ENCODE results near the gene PDE7B. TPM values are rescaled to one million over a fixed set of nuclear protein-coding genes. Genes with fewer than 3 reads are reported as not detected.

Gene PDE7B
- total and polyA plus RNA-seq, 4 donors: 0.26 to 3.7 (median 1.8) TPM

- H3K27ac ChIP-seq (ENCODE audit: low read depth in 1 of 2, low read length in 1 of 2): no peak overlapping the region
These were observed 357.3 kb downstream of the PDE7B start for GRCh38 chr6:136208783-136209182.

GRCh38 chr6:136209496-136209895, 358.0 kb downstream of the PDE7B start:
- H3K27ac ChIP-seq (ENCODE audit: low read depth in 1 of 2, low read length in 1 of 2): no peak overlapping the region
- no peaks in the 10 kb centered on the region for H3K36me3 ChIP-seq (ENCODE audit: control insufficient read depth in 4 of 4, insufficient read depth in 4 of 4, low read length in 4 of 4)
- TF ChIP-seq CTCF (IDR thresholded peaks at IDR 0.05; ENCODE audit: control extremely low read depth, extremely low read depth): no peak
- peaks cover 0 to 3% (median 0%) of the 10 kb centered on the region in 3 donors for H3K27me3 ChIP-seq (ENCODE audit: control insufficient read depth in 3 of 3, insufficient read depth in 3 of 3, low read length in 2 of 3)
- no peak overlapping the region for H3K4me3 ChIP-seq
- no peak for ATAC-seq (ENCODE audit: insufficient read depth, low FRiP score)
- H3K9me3 ChIP-seq (ENCODE audit: control insufficient read depth in 4 of 4, insufficient read depth in 3 of 4, low read length in 3 of 4): peaks cover 0 to 2% (median 0%) of the 10 kb centered on the region in 4 donors
- no peak for DNase-seq
- peaks cover 0 to 19% (median 1%) of the 10 kb centered on the region in 5 donors for H3K4me1 ChIP-seq (ENCODE audit: control insufficient read depth in 5 of 5, insufficient read depth in 5 of 5, low read length in 5 of 5)
- 89 to 98% methylated on average over 2 of the region's 2 CpGs for WGBS, 2 donors
- H3K9ac ChIP-seq (ENCODE audit: insufficient read depth in 1 of 2, low read length in 2 of 2): no peak overlapping the region

More at GRCh38 chr6:136208783-136209182, 357.3 kb downstream of the PDE7B start:
- Histone ChIP-seq H3K27me3 (ENCODE audit: control insufficient read depth in 3 of 3, insufficient read depth in 3 of 3, low read length in 2 of 3) (peaks cover 0 to 3% (median 0%) of the 10 kb centered on the region in 3 donors), H3K9me3 (ENCODE audit: control insufficient read depth in 4 of 4, insufficient read depth in 3 of 4, low read length in 3 of 4) (peaks cover 0 to 2% (median 0%) of the 10 kb centered on the region in 4 donors), H3K4me3 (no peak overlapping the region), H3K4me1 (ENCODE audit: control insufficient read depth in 5 of 5, insufficient read depth in 5 of 5, low read length in 5 of 5) (peaks cover 0 to 17% (median 1%) of the 10 kb centered on the region in 5 donors), H3K9ac (ENCODE audit: insufficient read depth in 1 of 2, low read length in 2 of 2) (no peak overlapping the region), H3K36me3 (ENCODE audit: control insufficient read depth in 4 of 4, insufficient read depth in 4 of 4, low read length in 4 of 4) (no peaks in the 10 kb centered on the region)
- no peak for DNase-seq
- no peak for TF ChIP-seq CTCF (IDR thresholded peaks at IDR 0.05; ENCODE audit: control extremely low read depth, extremely low read depth)
- WGBS, 2 donors: 95 to 99% methylated on average over 4 of the region's 4 CpGs
- ATAC-seq (ENCODE audit: insufficient read depth, low FRiP score): no peak

- Histone ChIP-seq H3K27ac (ENCODE audit: low read depth in 1 of 2, low read length in 1 of 2) (no peak overlapping the region), H3K9me3 (ENCODE audit: control insufficient read depth in 4 of 4, insufficient read depth in 3 of 4, low read length in 3 of 4) (peaks cover 0 to under 1% (median 0%) of the 10 kb centered on the region in 4 donors), H3K36me3 (ENCODE audit: control insufficient read depth in 4 of 4, insufficient read depth in 4 of 4, low read length in 4 of 4) (no peaks in the 10 kb centered on the region), H3K4me1 (ENCODE audit: control insufficient read depth in 5 of 5, insufficient read depth in 5 of 5, low read length in 5 of 5) (peaks cover 0 to 20% (median 2%) of the 10 kb centered on the region in 5 donors), H3K9ac (ENCODE audit: insufficient read depth in 1 of 2, low read length in 2 of 2) (no peak overlapping the region), H3K4me3 (no peak overlapping the region), H3K27me3 (ENCODE audit: control insufficient read depth in 3 of 3, insufficient read depth in 3 of 3, low read length in 2 of 3) (peaks cover 0 to 3% (median 0%) of the 10 kb centered on the region in 3 donors)
- no peak for TF ChIP-seq CTCF (IDR thresholded peaks at IDR 0.05; ENCODE audit: control extremely low read depth, extremely low read depth)
- WGBS, 2 donors: 88 to 94% methylated on average over 13 of the region's 13 CpGs
- ATAC-seq (ENCODE audit: insufficient read depth, low FRiP score) (no peak), DNase-seq (peak in 2 of 3 donors; percentile 33 to 39)
These were observed 359.1 kb downstream of the PDE7B start for GRCh38 chr6:136210398-136211165.

Measured in lung (tissue), 12 donors.